GM18909 (cell line): ENCODE results near the gene ATG13.
"Not testable (repeated sequence)": the region's sequence is repeated elsewhere in the genome, so short reads cannot be mapped to it uniquely, and the experiment has no call there.

Source experiments
- ATAC-seq: cut with Tn5 transposase; IDR thresholded peaks from one replicate; pipeline ENCODE4 v1.9.1; 2021; ENCODE audit warnings: mild to moderate bottlenecking; ENCODE audit not compliant: unreplicated experiment, poor library complexity

Gene ATG13

DNA sequence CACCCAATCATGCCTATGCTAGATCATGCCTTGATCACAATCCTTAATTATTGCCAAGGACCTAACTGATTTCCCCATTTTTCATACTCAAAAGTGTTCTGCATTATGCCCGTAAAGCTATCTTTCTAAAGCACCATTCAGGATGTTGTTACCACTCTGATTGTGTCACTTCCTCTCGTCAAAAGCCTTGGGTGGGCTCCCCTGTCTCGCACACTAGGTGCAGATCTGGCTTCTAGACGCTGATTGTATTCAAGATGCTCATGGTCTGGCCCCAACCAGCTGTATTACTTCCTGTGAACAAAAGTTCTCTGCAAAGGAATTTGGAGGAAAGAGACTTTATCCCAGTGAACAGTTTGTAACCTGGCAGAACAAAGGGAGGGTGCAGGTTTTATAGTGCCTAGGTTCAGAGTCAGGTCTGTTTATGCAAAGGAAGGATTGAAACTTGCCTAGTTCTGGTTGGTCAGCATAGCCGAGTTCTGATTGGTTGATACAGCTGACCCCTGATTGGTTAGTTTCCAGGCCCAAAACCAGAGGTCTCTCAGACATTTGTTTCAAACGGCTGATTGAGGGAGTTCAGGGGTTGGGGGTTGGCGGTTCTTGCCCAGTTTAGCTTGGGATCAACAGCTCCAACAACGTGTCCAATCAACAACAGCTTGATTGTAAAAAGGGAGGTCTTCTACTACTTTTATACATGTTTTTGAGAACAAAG lies 25.4 kb downstream of the ATG13 start:
- no peak for ATAC-seq

- ATAC-seq: no peak
These were observed 26.2 kb downstream of the ATG13 start for GRCh38 chr11:46643531-46643930.

GRCh38 chr11:46643986-46644385 lies 26.6 kb downstream of the ATG13 start:
- no peak for ATAC-seq

DNA sequence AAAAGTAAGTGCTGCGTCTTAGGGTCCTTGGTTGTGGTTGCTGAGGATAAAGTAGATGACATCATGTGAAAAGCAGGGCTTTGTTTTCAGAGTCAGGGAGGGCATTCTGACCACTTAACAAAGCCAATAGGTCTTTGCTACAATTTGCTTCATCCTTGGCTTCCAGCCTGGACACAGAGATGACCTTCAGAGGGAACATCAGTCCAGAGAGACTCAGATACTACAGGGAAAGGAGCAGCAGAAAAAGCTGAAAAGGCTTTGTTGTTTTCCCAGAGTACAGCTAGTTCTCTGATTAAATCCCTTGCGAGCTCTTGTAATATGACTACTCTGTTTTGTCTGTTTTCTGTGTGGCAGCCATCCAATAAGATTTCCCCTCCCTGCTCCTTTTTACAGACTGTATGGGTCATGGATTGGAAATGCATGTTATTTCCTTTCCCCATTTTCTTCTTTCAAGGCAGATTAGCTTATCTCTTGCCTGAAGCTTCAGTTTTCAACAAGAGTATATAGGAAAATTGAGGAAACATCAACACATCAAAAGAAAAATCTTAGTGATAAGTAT lies 31.9 kb downstream of the ATG13 start:
- ATAC-seq: no peak

- ATAC-seq: no peak
These were observed 38.3 kb downstream of the ATG13 start for GRCh38 chr11:46655631-46656030.

DNA sequence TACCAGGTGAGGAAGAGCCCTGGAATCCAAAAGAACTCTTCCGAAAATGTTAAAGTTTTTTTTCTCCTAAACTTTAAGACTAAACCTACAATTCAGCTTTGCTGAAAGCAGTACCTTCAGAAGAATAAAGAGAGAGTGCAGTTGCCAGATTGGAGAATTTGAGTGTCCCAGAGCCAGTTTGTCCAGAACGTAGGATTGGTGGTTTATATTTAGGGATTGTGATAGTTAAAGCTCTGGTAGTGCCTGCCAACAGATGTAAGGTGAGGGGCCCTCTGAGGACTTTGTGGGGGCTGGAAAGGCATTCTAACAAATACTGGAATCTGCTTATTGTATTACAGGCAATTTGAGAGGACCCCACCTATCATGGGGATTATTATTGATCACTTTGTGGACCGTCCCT lies 39.8 kb downstream of the ATG13 start:
- no peak for ATAC-seq

DNA sequence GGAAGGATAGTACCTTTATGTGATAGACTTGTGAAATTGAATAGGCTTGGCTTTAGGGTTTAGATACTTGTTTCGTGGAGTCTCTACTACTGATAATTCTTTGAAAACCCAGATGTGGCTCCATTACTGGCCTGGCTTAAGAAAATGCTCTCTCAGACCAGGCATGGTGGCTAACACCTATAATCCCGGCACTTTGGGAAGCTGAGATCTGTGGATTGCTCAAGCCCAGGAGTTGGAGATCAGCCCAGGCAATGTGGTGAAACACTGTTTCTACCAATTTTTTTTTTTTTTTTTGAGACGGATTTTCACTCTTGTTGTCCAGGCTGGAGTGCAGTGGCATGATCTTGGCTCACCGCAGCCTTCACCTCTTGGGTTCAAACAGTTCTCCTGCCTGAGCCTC lies 40.9 kb downstream of the ATG13 start:
- ATAC-seq: no peak

DNA sequence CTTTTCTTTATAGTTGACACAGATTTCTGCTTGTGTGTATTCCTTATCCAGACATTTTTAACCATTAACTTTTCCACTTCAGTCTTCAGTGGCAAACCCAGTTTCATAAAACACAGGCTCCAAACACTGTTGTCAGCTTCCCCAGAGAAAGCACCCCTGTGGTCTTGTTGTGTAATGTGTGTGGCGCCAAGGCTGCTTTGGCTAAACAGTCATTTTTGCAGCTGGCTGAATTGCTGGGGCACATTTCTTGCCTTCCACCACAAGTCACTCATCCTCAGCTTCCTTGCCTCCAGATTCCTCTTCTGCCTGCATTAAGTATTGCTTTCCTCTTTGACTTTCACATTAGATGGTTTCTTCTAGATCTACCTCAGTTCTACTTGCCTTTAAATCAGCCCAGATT lies 42.6 kb downstream of the ATG13 start:
- ATAC-seq: no peak

DNA sequence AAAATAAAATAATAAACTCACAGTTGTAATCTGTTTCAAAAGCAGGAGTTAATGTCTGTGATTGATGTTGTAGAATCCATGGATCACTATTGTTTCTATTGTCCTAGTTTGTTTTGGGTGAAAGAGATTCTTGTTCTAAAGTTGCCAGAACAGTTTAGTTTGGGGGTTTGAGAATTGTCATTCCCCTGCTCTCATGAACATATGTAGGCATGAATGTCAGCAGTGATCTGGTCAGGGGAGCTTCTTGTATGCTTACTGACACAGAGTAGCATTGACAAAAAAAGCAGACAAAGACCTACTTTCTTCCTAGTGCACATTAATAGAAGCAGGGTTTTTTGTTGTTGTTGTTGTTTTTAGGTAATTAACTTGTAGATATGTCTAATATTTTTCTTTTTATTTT lies 44.5 kb downstream of the ATG13 start:
- no peak for ATAC-seq

DNA sequence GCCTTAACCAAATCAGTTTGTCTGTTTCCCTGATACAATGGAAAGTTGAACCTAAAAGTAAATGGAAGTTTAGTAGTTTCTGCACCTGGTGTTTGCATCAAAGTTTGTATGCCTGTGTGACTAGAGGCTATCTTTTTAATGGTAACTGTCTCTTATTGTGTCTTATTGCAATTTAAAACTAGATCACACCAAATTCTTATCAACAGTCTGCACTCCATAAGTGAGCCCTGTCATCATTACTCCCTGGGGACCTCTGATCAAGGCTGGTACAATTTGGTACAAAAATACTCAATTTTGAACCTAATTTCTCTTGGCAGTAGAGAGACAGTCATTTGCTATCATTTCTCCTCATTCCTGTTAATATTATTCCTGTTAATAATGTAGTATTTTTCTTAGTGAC lies 45.0 kb downstream of the ATG13 start:
- no peak for ATAC-seq

- ATAC-seq: no peak
These were observed 46.1 kb downstream of the ATG13 start for GRCh38 chr11:46663277-46663940.

- no peak for ATAC-seq
These were observed 47.3 kb downstream of the ATG13 start for GRCh38 chr11:46664612-46665011.

- ATAC-seq: no peak
These were observed 48.0 kb downstream of the ATG13 start for GRCh38 chr11:46665356-46665755.

- no peak for ATAC-seq
These were observed 49.2 kb downstream of the ATG13 start for GRCh38 chr11:46666516-46666915.

GRCh38 chr11:46667043-46667481 lies 49.7 kb downstream of the ATG13 start:
- ATAC-seq: no peak

DNA sequence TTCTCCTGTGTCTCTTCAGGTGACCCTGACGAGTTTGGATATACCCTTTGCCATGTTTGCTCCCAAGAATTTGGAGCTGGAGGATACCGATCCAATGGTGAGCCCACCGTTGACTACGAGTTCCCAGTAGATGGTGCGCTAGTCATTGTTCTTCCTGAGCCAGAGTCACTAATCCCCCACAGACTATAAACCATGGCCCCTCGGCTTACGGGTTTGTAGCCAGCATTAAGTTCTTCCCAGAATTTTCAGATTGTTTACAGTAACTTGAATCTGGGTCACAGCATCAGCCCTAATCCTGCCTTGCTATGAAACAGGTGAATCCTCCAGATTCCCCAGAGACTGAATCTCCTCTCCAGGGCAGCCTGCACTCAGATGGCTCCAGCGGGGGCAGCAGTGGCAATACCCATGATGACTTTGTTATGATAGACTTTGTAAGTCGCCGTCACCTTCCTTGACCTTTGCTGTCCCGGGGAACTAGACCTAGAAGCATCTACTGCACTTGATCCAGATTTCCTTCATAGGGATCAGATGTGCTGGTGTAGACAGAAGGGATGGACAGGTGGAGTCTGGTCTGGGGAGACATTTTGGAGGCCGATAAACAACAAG lies 51.2 kb downstream of the ATG13 start:
- no peak for ATAC-seq

- ATAC-seq: no peak
These were observed 52.4 kb downstream of the ATG13 start for GRCh38 chr11:46669711-46670139.

GRCh38 chr11:46670521-46670920 lies 53.2 kb downstream of the ATG13 start:
- ATAC-seq: not testable (repeated sequence)

GRCh38 chr11:46671958-46672315 lies 54.6 kb downstream of the ATG13 start:
- ATAC-seq: no peak

- ATAC-seq: no peak
These were observed 55.1 kb downstream of the ATG13 start for GRCh38 chr11:46672381-46672839.

GRCh38 chr11:46673713-46674462 lies 56.5 kb downstream of the ATG13 start:
- no peak for ATAC-seq
